ENCODE data around the gene SMPDL3A. TPM values are rescaled to one million over a fixed set of nuclear protein-coding genes. Genes with fewer than 3 reads are reported as not detected.

Gene SMPDL3A
- total RNA-seq, 4 donors from 2014 or later: 6.6 to 14.9 (median 7.4) TPM

GRCh38 chr6:122804962-122805485 lies 16.0 kb downstream of the SMPDL3A start:
- Histone ChIP-seq H3K27me3 (no peaks in the 10 kb centered on the region), H3K27ac (replicated peaks in 1 of 4) (no peak overlapping the region), H3K4me1 (no peaks in the 10 kb centered on the region), H3K4me3 (no peak overlapping the region), H3K36me3 (peaks cover 0 to 19% (median 7%) of the 10 kb centered on the region in 4 donors), H3K9me3 (no peaks in the 10 kb centered on the region)
- no peak for DNase-seq (ENCODE audit: extremely low spot score)
- intact Hi-C loops (cut with DNase I): no loop called here
- WGBS: 62% methylated on average over 5 of the region's 5 CpGs
- TF ChIP-seq POLR2AphosphoS5 (IDR thresholded peaks at IDR 0.05): no peak
- TF ChIP-seq EP300 (IDR thresholded peaks at IDR 0.05): no peak
- TF ChIP-seq CTCF (IDR thresholded peaks at IDR 0.05): no peak
- TF ChIP-seq POLR2A (IDR thresholded peaks at IDR 0.05; ENCODE audit: low read depth): no peak

DNA sequence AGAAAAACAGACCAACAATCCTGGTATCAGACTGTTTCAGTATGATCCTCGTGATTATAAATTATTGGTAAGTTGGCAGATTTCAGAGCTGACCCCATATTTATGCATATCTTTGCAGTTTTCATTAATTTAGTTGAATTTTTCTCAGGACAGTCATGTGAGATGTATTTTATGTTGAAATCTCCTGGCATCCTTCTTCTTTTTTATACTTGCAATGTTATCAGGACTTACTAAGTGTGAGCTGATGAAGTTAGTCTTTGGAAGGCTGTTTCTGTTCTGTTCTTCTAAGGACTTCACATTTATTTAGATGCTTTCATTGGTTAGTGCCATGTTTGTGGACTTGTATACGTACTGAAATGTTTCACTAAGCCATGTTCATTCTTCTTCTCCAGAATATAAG lies 17.2 kb downstream of the SMPDL3A start:
- TF ChIP-seq POLR2AphosphoS5 (IDR thresholded peaks at IDR 0.05) (no peak), POLR2A (IDR thresholded peaks at IDR 0.05; ENCODE audit: low read depth) (no peak), CTCF (IDR thresholded peaks at IDR 0.05) (no peak), EP300 (IDR thresholded peaks at IDR 0.05) (no peak)
- no peaks in the 10 kb centered on the region for H3K4me1 ChIP-seq
- 92% methylated on average over 2 of the region's 2 CpGs for WGBS
- no peaks in the 10 kb centered on the region for H3K27me3 ChIP-seq
- peaks cover 0 to 23% (median 7%) of the 10 kb centered on the region in 4 donors for H3K36me3 ChIP-seq
- H3K27ac ChIP-seq (replicated peaks in 1 of 4): no peak overlapping the region
- H3K4me3 ChIP-seq: no peak overlapping the region
- H3K9me3 ChIP-seq: no peaks in the 10 kb centered on the region
- DNase-seq (ENCODE audit: extremely low spot score): no peak
- intact Hi-C loops (cut with DNase I): no loop called here

GRCh38 chr6:122808121-122808885 lies 19.2 kb downstream of the SMPDL3A start:
- Histone ChIP-seq H3K36me3 (peaks cover 0 to 23% (median 7%) of the 10 kb centered on the region in 4 donors), H3K27ac (replicated peaks in 1 of 4) (no peak overlapping the region), H3K9me3 (no peaks in the 10 kb centered on the region), H3K27me3 (no peaks in the 10 kb centered on the region), H3K4me1 (no peaks in the 10 kb centered on the region), H3K4me3 (no peak overlapping the region)
- 96% methylated on average over 10 of the region's 10 CpGs for WGBS
- intact Hi-C loops (cut with DNase I): no loop called here
- TF ChIP-seq POLR2A (IDR thresholded peaks at IDR 0.05; ENCODE audit: low read depth) (no peak), CTCF (IDR thresholded peaks at IDR 0.05) (no peak), POLR2AphosphoS5 (IDR thresholded peaks at IDR 0.05) (no peak), EP300 (IDR thresholded peaks at IDR 0.05) (no peak)
- no peak for DNase-seq (ENCODE audit: extremely low spot score)

DNA sequence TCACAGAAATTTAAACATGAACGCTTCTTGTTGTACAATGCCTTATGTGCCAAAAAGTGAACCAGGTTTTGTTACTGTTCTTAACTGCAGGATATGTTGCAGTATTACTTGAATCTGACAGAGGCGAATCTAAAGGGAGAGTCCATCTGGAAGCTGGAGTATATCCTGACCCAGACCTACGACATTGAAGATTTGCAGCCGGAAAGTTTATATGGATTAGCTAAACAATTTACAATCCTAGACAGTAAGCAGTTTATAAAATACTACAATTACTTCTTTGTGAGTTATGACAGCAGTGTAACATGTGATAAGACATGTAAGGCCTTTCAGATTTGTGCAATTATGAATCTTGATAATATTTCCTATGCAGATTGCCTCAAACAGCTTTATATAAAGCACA lies 19.9 kb downstream of the SMPDL3A start:
- TF ChIP-seq POLR2A (IDR thresholded peaks at IDR 0.05; ENCODE audit: low read depth) (no peak), CTCF (IDR thresholded peaks at IDR 0.05) (no peak), EP300 (IDR thresholded peaks at IDR 0.05) (no peak), POLR2AphosphoS5 (IDR thresholded peaks at IDR 0.05) (no peak)
- 53% methylated on average over 4 of the region's 4 CpGs for WGBS
- no peaks in the 10 kb centered on the region for H3K9me3 ChIP-seq
- DNase-seq (ENCODE audit: extremely low spot score): no peak
- no peak overlapping the region for H3K27ac ChIP-seq (replicated peaks in 1 of 4)
- peaks cover 0 to 20% (median 6%) of the 10 kb centered on the region in 4 donors for H3K36me3 ChIP-seq
- H3K27me3 ChIP-seq: no peaks in the 10 kb centered on the region
- intact Hi-C loops (cut with DNase I): no loop called here
- H3K4me3 ChIP-seq: no peak overlapping the region
- H3K4me1 ChIP-seq: no peaks in the 10 kb centered on the region

All from esophagus muscularis mucosa (tissue), 4 donors.